GM03348 (cell line): ENCODE measurements around the gene ACCS.
A peak's percentile ranks its signal among the peaks of the same experiment; 100 is the strongest.

ENCODE experiments used
- DNase-seq: peaks from one replicate; pipeline ENCODE4 v3.0.0; 2012; ENCODE audit warnings: low spot score

Gene ACCS

GRCh38 chr11:44065841-44066731, at the start of gene ACCS:
Gene ACCS, plus strand, starts transcription at chr11:44066270. Its CDS starts 1,358 bp downstream, at chr11:44067628.
- DNase-seq: peak; percentile 95

GRCh38 chr11:44016546-44017442, 49.3 kb upstream of the ACCS start:
- DNase-seq: no peak

- peak; percentile 46 for DNase-seq
Observed at GRCh38 chr11:44017443-44018126, 48.5 kb upstream of the ACCS start.

- DNase-seq: no peak
Observed at GRCh38 chr11:44018127-44018521, 47.9 kb upstream of the ACCS start.

- no peak for DNase-seq
Observed at GRCh38 chr11:44018829-44019228, 47.2 kb upstream of the ACCS start.

GRCh38 chr11:44024977-44025376, 41.1 kb upstream of the ACCS start:
- DNase-seq: no peak

GRCh38 chr11:44025727-44026126, 40.3 kb upstream of the ACCS start:
- DNase-seq: no peak

GRCh38 chr11:44028401-44028800, 37.7 kb upstream of the ACCS start:
- DNase-seq: no peak

- no peak for DNase-seq
Observed at GRCh38 chr11:44028816-44029506, 37.1 kb upstream of the ACCS start.

- DNase-seq: no peak
Observed at GRCh38 chr11:44029507-44029845, 36.6 kb upstream of the ACCS start.

- DNase-seq: peak; percentile 72
Observed at GRCh38 chr11:44029977-44030911, 35.8 kb upstream of the ACCS start.

GRCh38 chr11:44030996-44031395, 35.1 kb upstream of the ACCS start:
- DNase-seq: no peak

GRCh38 chr11:44031549-44031948, 34.5 kb upstream of the ACCS start:
- DNase-seq: no peak

GRCh38 chr11:44032299-44033085, 33.6 kb upstream of the ACCS start:
- peak; percentile 58 for DNase-seq

GRCh38 chr11:44033411-44033850, 32.6 kb upstream of the ACCS start:
- DNase-seq: no peak

- no peak for DNase-seq
Observed at GRCh38 chr11:44033856-44034255, 32.2 kb upstream of the ACCS start.

- DNase-seq: no peak
Observed at GRCh38 chr11:44034639-44035038, 31.4 kb upstream of the ACCS start.

- DNase-seq: peak; percentile 89
Observed at GRCh38 chr11:44036811-44037657, 29.0 kb upstream of the ACCS start.

- no peak for DNase-seq
Observed at GRCh38 chr11:44037658-44037998, 28.4 kb upstream of the ACCS start.
